IMR-90 (cell line): ENCODE results near the gene RXFP1. TPM values are rescaled to one million over a fixed set of nuclear protein-coding genes. Genes with fewer than 3 reads are reported as not detected.

ENCODE experiments used
- ATAC-seq: fragments of 200-7000 bp; cut with Tn5 transposase; 2 replicates; pipeline ENCODE4 v1.9.1; 2020; ENCODE audit warnings: low read depth, mild to moderate bottlenecking, moderate library complexity
- BruUV-seq: library from RNA; stranded (reverse); fragments of 400-500 nt; replicated peaks from 2 replicates; lab custom pipeline; 2021; lab: Mats Ljungman, UMichigan
- CTCF ChIA-PET: fragments of 300-600 bp; formaldehyde crosslinking; extraction: SDS; loops from one replicate; lab custom pipeline; 2021; ENCODE audit warnings: antibody characterized with exemption; lab: Yijun Ruan, JAX
- POLR2A ChIA-PET: fragments of 300-600 bp; sonication (Branson Sonifier 250); formaldehyde crosslinking; loops from one replicate; lab custom pipeline; 2022; ENCODE audit warnings: antibody characterized with exemption; ENCODE audit not compliant: unreplicated experiment; lab: Charles Lee
- DNase-seq: peaks from one replicate; pipeline ENCODE4 v3.0.0; 2013
- H2AFZ ChIP-seq: replicated peaks from 2 replicates; pipeline ENCODE3; 2013; ENCODE audit warnings: low read length, mild to moderate bottlenecking; ENCODE audit not compliant: poor library complexity
- H2AK5ac ChIP-seq: 2 replicates; pipeline ENCODE4 v1.6.1; 2013; ENCODE audit warnings: low read depth, low read length, inconsistent platforms
- H2AK9ac ChIP-seq: replicated peaks from 2 replicates; pipeline ENCODE3; 2013; ENCODE audit warnings: mild to moderate bottlenecking, low read depth, low read length, moderate library complexity; ENCODE audit not compliant: poor library complexity
- H2BK120ac ChIP-seq: 2 replicates; pipeline ENCODE4 v1.6.1; 2013; ENCODE audit warnings: low read depth, low read length, inconsistent platforms
- H2BK15ac ChIP-seq: 3 replicates; pipeline ENCODE4 v1.6.1; 2013; ENCODE audit warnings: low read depth, low read length, inconsistent platforms
- H2BK20ac ChIP-seq: 2 replicates; pipeline ENCODE4 v1.6.1; 2013; ENCODE audit warnings: low read depth, mild to moderate bottlenecking, inconsistent platforms, low read length, moderate library complexity
- H2BK5ac ChIP-seq: 2 replicates; pipeline ENCODE4 v1.6.1; 2013; ENCODE audit warnings: mild to moderate bottlenecking, low read depth, low read length, inconsistent platforms; ENCODE audit not compliant: poor library complexity, severe bottlenecking
- H3K14ac ChIP-seq: replicated peaks from 2 replicates; pipeline ENCODE4 v1.6.1; 2013; ENCODE audit warnings: low read depth, low read length, inconsistent platforms
- H3K18ac ChIP-seq: 2 replicates; pipeline ENCODE4 v1.6.1; 2013; ENCODE audit warnings: low read depth, low read length, control low read depth
- H3K23ac ChIP-seq: 2 replicates; pipeline ENCODE4 v1.6.1; 2013; ENCODE audit warnings: low read depth, low read length, inconsistent platforms
- H3K27ac ChIP-seq: 2 replicates; pipeline ENCODE4 v1.5.1; 2013; ENCODE audit warnings: mild to moderate bottlenecking, control low read depth, low read length; ENCODE audit not compliant: insufficient read depth
- H3K27me3 ChIP-seq: 2 replicates; pipeline ENCODE4 v1.6.1; 2013; ENCODE audit warnings: low read length; ENCODE audit not compliant: control insufficient read depth, insufficient read depth
- H3K36me3 ChIP-seq: 2 replicates; pipeline ENCODE4 v1.6.1; 2013; ENCODE audit warnings: low read length, mixed read lengths; ENCODE audit not compliant: control insufficient read depth, insufficient read depth
- H3K4ac ChIP-seq: 2 replicates; pipeline ENCODE4 v1.6.1; 2013; ENCODE audit warnings: low read depth, low read length, inconsistent platforms
- H3K4me1 ChIP-seq: 2 replicates; pipeline ENCODE4 v1.6.1; 2013; ENCODE audit warnings: low read length, mixed read lengths; ENCODE audit not compliant: control insufficient read depth, insufficient read depth
- H3K4me2 ChIP-seq: 2 replicates; pipeline ENCODE4 v1.6.1; 2013; ENCODE audit warnings: low read depth, mild to moderate bottlenecking, control low read depth, low read length, moderate library complexity
- H3K4me3 ChIP-seq: 2 replicates; pipeline ENCODE4 v1.5.1; 2013; ENCODE audit warnings: low read depth, mild to moderate bottlenecking, control low read depth, low read length, moderate library complexity; ENCODE audit not compliant: insufficient read depth
- H3K56ac ChIP-seq: 2 replicates; pipeline ENCODE4 v1.6.1; 2013; ENCODE audit warnings: low read length, inconsistent platforms; ENCODE audit not compliant: insufficient read depth; ENCODE audit errors: extremely low read depth
- H3K79me1 ChIP-seq, 2 experiments: 2 replicates each; pipeline ENCODE4 v1.6.1; 2013; ENCODE audit warnings: low read length in 2 of 2, inconsistent platforms in 1 of 2, low read depth in 1 of 2
- H3K9ac ChIP-seq: 2 replicates; pipeline ENCODE4 v1.6.1; 2013; ENCODE audit warnings: low read depth, low read length, control low read depth
- H3K9me1 ChIP-seq: 2 replicates; pipeline ENCODE4 v1.6.1; 2013; ENCODE audit warnings: low read length, inconsistent platforms; ENCODE audit not compliant: insufficient read depth
- H3K9me3 ChIP-seq: 2 replicates; pipeline ENCODE4 v1.6.1; 2013; ENCODE audit warnings: low read length; ENCODE audit not compliant: control insufficient read depth, insufficient read depth
- H4K20me1 ChIP-seq: 2 replicates; pipeline ENCODE4 v1.6.1; 2013; ENCODE audit warnings: low read length, inconsistent platforms; ENCODE audit not compliant: insufficient read depth
- H4K5ac ChIP-seq: 2 replicates; pipeline ENCODE4 v1.6.1; 2013; ENCODE audit warnings: mild to moderate bottlenecking, low read depth, low read length, control low read depth
- H4K8ac ChIP-seq, 2 experiments: 2 replicates each; pipeline ENCODE4 v1.6.1; 2013; ENCODE audit warnings: low read depth in 2 of 2, low read length in 2 of 2, control low read depth in 1 of 2, inconsistent platforms in 1 of 2
- H4K91ac ChIP-seq: 2 replicates; pipeline ENCODE4 v1.6.1; 2013; ENCODE audit warnings: low read depth, low read length, inconsistent platforms; ENCODE audit not compliant: insufficient read depth
- WGBS, 2 experiments: methylation state at CpG; one replicate each; pipeline versions ENCODE4 v1.1.5 to v1.1.7; 2013; ENCODE audit warnings: missing lambda C conversion rate in 2 of 2; ENCODE audit not compliant: insufficient read length in 1 of 2; ENCODE audit errors: extremely low coverage in 2 of 2; 5-methylcytosine and 5-hydroxymethylcytosine counted together
- dilution Hi-C: fragments of 300-500 bp; cut with HindIII; formaldehyde crosslinking; loops from one replicate; pipeline ENCODE4 v1.14.3; 2018; ENCODE audit warnings: low sequenced_read_pairs; ENCODE audit not compliant: unreplicated experiment
- in situ Hi-C: fragments of 300-500 bp; cut with MboI; formaldehyde crosslinking; loops from 3 replicates; pipeline ENCODE4 v1.14.3; 2019; ENCODE audit warnings: low sequenced_read_pairs, inconsistent platforms, mixed read lengths
- intact Hi-C: fragments of 100-400 bp; cut with micrococcal nuclease; formaldehyde crosslinking; loops from 2 replicates; pipeline ENCODE4 v1.10.0; 2022
- microRNA-seq, 2 experiments: library from miRNA; stranded (forward) in 1 of 2; unstranded in 1 of 2; fragments of 10-50 nt in 1 of 2; fragments of <30 nt in 1 of 2; gene quantifications in 1 of 2; microRNA quantifications in 1 of 2; one replicate each; pipeline versions ENCODE3 to v1.1.0; 2013 to 2020; ENCODE audit not compliant: insufficient read depth in 1 of 2, insufficient read length in 1 of 2, unreplicated experiment in 1 of 2
- polyA plus RNA-seq, 3 experiments: library from polyadenylated mRNA; depleted of rRNA; stranded (reverse); fragments of >200 nt; gene quantifications; 2 replicates each; pipeline ENCODE4 v1.2.3, GENCODE V29; 2012; ENCODE audit warnings: low replicate concordance in 1 of 3
- small RNA-seq, 5 experiments: library from RNA; depleted of rRNA; stranded (forward); fragments of <200 nt; gene quantifications; one replicate each; pipeline ENCODE3, GENCODE V24; 2012
- total RNA-seq: library from RNA; depleted of rRNA; stranded (reverse); fragments of >200 nt; gene quantifications from 2 replicates; pipeline ENCODE4 v1.2.3, GENCODE V29; 2012; rRNA removed
- TF ChIP-seq, protein P1 (sequence below): conservative IDR thresholded peaks from 2 replicates; pipeline ENCODE4 v1.5.1; 2012; ENCODE audit warnings: mild to moderate bottlenecking, low read depth, low read length, improper control_type of control experiment
- TF ChIP-seq, protein P2 (sequence below): fragments of 150-350 bp; IDR thresholded peaks from 2 replicates; pipeline ENCODE4 v1.6.1; 2017; ENCODE audit warnings: mild to moderate bottlenecking, antibody characterized with exemption, low read length, low read depth

The RXFP1 gene
- total and polyA plus RNA-seq, 2 of the 4 experiments (the other 2 are of a cell fraction), result not detected

DNA sequence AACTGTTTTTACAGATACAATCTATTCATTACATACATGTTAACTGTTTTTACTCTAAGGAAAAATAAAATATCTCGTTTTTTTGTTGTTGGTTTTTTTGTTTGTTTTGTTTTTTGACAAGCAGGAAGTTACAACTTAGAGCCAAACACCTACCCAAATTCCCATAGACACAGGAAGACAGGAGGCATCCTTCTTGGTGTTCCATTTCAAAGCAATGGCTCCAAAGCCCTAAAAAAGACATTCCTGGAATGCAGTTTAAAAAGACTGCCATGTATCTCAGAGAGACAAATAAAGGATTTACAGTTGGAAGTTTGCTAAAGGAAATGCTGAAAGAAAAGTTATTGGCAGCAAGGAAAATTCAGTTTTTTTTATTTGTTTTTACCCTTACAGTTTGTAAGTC is 167.1 kb downstream of the RXFP1 start:
- Histone ChIP-seq H3K4me3 (no peak overlapping the region), H3K9me1 (no peaks in the 10 kb centered on the region; the same call in 1 of the 2 replicates), H3K27ac (no peak overlapping the region), H3K56ac (no peak overlapping the region), H2AK5ac (no peak overlapping the region), H2AK9ac (no peak overlapping the region), H3K27me3 (no peaks in the 10 kb centered on the region), H2BK120ac (no peak overlapping the region), H3K4ac (no peak overlapping the region), H2BK5ac (no peak overlapping the region), H3K4me2 (no peak overlapping the region), H3K23ac (no peak overlapping the region), H2AFZ (no peak overlapping the region), H4K8ac (no peak overlapping the region), H4K20me1 (no peaks in the 10 kb centered on the region), H3K79me1 (no peaks in the 10 kb centered on the region), H4K91ac (no peak overlapping the region), H3K18ac (no peak overlapping the region), H3K9ac (no peak overlapping the region), H2BK15ac (no peak overlapping the region), H3K36me3 (0 out of 2 replicates have a peak, but pooled peaks cover 1% of the 10 kb centered on the region), H4K5ac (no peak overlapping the region), H3K4me1 (no peaks in the 10 kb centered on the region), H3K14ac (no peak overlapping the region), H3K9me3 (no peaks in the 10 kb centered on the region), H2BK20ac (no peak overlapping the region)
- intact Hi-C loops, result no loop called here
- ChIA-PET POLR2A (no interaction called here), CTCF (no interaction called here)
- DNase-seq (no peak), ATAC-seq (no peak)
- TF ChIP-seq, protein P1, sequence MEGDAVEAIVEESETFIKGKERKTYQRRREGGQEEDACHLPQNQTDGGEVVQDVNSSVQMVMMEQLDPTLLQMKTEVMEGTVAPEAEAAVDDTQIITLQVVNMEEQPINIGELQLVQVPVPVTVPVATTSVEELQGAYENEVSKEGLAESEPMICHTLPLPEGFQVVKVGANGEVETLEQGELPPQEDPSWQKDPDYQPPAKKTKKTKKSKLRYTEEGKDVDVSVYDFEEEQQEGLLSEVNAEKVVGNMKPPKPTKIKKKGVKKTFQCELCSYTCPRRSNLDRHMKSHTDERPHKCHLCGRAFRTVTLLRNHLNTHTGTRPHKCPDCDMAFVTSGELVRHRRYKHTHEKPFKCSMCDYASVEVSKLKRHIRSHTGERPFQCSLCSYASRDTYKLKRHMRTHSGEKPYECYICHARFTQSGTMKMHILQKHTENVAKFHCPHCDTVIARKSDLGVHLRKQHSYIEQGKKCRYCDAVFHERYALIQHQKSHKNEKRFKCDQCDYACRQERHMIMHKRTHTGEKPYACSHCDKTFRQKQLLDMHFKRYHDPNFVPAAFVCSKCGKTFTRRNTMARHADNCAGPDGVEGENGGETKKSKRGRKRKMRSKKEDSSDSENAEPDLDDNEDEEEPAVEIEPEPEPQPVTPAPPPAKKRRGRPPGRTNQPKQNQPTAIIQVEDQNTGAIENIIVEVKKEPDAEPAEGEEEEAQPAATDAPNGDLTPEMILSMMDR, result no peak
- TF ChIP-seq, protein P2, sequence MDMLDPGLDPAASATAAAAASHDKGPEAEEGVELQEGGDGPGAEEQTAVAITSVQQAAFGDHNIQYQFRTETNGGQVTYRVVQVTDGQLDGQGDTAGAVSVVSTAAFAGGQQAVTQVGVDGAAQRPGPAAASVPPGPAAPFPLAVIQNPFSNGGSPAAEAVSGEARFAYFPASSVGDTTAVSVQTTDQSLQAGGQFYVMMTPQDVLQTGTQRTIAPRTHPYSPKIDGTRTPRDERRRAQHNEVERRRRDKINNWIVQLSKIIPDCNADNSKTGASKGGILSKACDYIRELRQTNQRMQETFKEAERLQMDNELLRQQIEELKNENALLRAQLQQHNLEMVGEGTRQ, result no peak
- in situ Hi-C loops, result no loop called here
- no CpG with 5 or more reads among the region's 1 CpG for WGBS, 2 experiments
- no TSS peak for BruUV-seq
- dilution Hi-C loops, result no loop called here

Small RNA genes lying within 50 kb of the gene (microRNA-seq; reads per million reads assigned to microRNA genes)
- not detected for gene RF00012 (ENCODE audit: insufficient read depth, insufficient read length)

Small RNA genes lying within 50 kb of the gene (small RNA-seq; reads per million reads assigned to genes)
- 0 to 0.04 (median 0) reads per million in 5 experiments for gene RF00012

Other genes with a start within 250 kb of the RXFP1 start
- gene C4orf46, start 150.0 kb downstream of the RXFP1 start, total RNA-seq, result 10.0 and 14.2 TPM in 2 replicates
- gene C4orf46, start 150.0 kb downstream of the RXFP1 start, polyA plus RNA-seq (2012; rRNA removed), result 6.7 and 8.1 TPM in 2 replicates
- gene ETFDH, start 150.4 kb downstream of the RXFP1 start, total RNA-seq, result 14.0 and 18.3 TPM in 2 replicates
- gene ETFDH, start 150.4 kb downstream of the RXFP1 start, polyA plus RNA-seq (2012; rRNA removed), result 15.4 and 19.1 TPM in 2 replicates
- gene PPID, start 201.5 kb downstream of the RXFP1 start, total RNA-seq, result 11.8 and 22.8 TPM in 2 replicates
- 17.1 and 21.1 TPM in 2 replicates for gene PPID, start 201.5 kb downstream of the RXFP1 start, polyA plus RNA-seq (2012; rRNA removed)
- gene FNIP2, start 247.1 kb downstream of the RXFP1 start, total RNA-seq, result 22.2 and 24.6 TPM in 2 replicates
- 3.9 and 4.7 TPM in 2 replicates for gene FNIP2, start 247.1 kb downstream of the RXFP1 start, polyA plus RNA-seq (2012; rRNA removed)